Breast epithelium (tissue), 3 donors: ENCODE measurements around the gene ABTB2.

Source experiments
- CTCF ChIP-seq, 3 donors: fragments of 450-650 bp; IDR thresholded peaks; one replicate each; pipeline ENCODE4 v1.5.1; 2016 to 2017; ENCODE audit warnings: antibody characterized with exemption in 3 of 3, mild to moderate bottlenecking in 3 of 3, moderate library complexity in 3 of 3
- POLR2A ChIP-seq: fragments of 450-650 bp; IDR thresholded peaks from one replicate; pipeline ENCODE4 v1.6.1; 2016; ENCODE audit warnings: antibody characterized with exemption, mild to moderate bottlenecking, moderate library complexity
- POLR2AphosphoS5 ChIP-seq, 3 donors: sonication (generic); formaldehyde crosslinking; IDR thresholded peaks; one replicate each; pipeline ENCODE4 v1.6.1; 2017; ENCODE audit warnings: antibody characterized with exemption in 3 of 3

GRCh38 chr11:34173050-34173449, 184.8 kb downstream of the ABTB2 start:
- TF ChIP-seq CTCF (IDR thresholded peaks at IDR 0.05) (no peak), POLR2AphosphoS5 (IDR thresholded peaks at IDR 0.05) (no peak), POLR2A (no peak)
